Stimulated activated CD8-positive, alpha-beta memory T cell treated with anti-CD3 and anti-CD28 coated beads, Interleukin-12 subunit alpha, Interleukin-12 subunit beta, amount 100 ng/mL, for 24 hours (primary cell): ENCODE measurements around the gene CNGB1.

Experiments
- DNase-seq: peaks from one replicate; pipeline ENCODE4 v3.0.0-alpha.2; 2020; ENCODE audit errors: extremely low read depth

The CNGB1 gene

GRCh38 chr16:57972306-57972705, 1.4 kb upstream of the CNGB1 start:
- no peak for DNase-seq

- no peak for DNase-seq
Measured at GRCh38 chr16:57971848-57972247, 920 bp upstream of the CNGB1 start.

DNA sequence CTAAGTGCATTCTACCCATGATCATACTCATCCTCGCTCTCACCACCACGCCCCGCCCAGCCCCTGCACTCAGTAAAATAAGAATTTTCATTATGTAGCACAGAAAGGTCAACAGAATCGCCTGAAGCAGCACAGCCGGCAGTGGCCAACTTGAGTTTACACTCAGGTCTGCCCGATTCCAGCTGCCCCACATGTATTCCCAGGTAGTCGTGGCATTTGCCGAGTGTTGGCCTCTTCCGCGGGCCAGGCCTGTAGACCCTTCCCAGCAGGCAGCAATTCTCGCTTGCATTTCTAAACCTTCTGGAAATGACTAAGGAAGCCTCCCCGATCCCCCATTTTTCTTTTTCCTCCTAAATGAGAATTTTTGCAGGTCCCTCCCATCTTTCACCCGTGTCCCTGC, 609 bp downstream of the CNGB1 start:
- DNase-seq, result no peak

DNA sequence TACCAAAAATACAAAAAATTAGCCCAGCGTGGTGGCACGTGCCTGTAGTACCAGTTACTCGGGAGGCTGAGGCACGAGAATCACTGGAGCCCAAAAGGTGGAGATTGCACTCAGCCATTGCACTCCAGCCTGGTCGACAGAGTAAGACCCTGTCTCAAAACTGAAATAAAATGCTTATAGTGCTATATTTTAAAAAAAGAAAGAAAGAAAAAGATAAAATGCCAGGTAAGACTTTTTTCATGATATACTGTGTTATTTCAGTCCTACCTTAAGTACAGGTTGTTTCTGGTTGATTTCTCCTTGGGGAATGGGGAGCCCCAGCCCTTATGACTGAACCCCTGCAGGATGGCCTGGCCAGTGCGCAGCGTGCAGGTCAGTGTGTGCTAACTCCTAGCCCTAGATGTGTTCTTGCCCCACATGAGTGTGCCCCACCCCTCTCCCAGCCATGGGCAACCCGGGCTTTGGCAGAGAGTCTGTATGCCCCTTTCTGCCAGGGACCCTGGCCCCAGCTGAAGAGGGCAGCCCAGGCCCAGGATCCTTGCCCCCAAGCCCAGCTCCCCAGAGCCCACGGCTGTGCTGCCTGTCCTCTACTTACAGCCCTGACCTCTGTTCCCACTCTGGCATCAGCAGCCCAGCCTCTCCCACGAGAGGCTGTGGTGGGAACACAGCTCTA, 1.3 kb downstream of the CNGB1 start:
- DNase-seq, result no peak

GRCh38 chr16:57967916-57968315, 3.0 kb downstream of the CNGB1 start:
- no peak for DNase-seq

DNA sequence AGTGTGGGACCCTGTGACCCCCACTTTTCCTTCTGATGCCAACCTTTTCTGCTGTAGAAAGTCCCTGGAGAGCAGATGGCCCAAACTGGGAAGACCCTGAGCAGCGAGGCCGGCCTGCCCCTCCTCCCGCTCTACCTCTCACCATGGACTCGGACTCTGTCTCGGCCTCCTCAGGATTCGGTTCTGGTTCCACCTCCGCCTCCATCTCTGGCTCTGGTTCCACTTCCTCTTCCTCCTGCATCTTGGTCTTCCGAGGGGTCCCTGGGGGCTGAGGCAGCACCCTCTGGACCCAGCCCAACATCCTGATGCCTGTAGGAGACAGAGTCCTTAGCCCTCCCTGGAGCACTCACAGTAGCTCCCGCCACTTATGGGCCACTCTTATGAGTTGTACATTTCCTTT, 3.9 kb downstream of the CNGB1 start:
- no peak for DNase-seq

- no peak for DNase-seq
Measured at GRCh38 chr16:57966204-57966771, 4.6 kb downstream of the CNGB1 start.

- DNase-seq, result no peak
Measured at GRCh38 chr16:57964157-57964700, 6.7 kb downstream of the CNGB1 start.

DNA sequence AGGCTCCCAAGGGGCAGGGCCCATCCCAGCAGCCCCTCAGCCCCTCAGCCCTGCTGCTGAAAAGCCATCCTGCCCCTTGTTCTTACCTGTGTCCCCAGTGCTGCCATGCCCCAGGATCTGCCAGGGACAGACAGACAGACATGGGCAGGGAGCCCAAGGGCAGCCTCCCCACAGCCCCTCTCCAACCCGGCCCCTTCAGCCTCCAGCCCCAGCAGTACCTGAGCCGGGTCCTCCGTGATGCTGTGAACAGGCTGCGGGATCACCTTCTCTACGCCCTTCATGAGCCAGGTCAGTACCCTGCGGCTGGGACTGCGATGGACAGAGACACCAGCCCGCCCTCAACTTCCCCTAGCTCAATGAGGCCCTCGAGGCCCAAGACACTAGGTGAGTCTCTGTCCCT, 8.2 kb downstream of the CNGB1 start:
- no peak for DNase-seq

GRCh38 chr16:57962046-57962445, 8.9 kb downstream of the CNGB1 start:
- no peak for DNase-seq

GRCh38 chr16:57961538-57961937, 9.4 kb downstream of the CNGB1 start:
- no peak for DNase-seq

DNA sequence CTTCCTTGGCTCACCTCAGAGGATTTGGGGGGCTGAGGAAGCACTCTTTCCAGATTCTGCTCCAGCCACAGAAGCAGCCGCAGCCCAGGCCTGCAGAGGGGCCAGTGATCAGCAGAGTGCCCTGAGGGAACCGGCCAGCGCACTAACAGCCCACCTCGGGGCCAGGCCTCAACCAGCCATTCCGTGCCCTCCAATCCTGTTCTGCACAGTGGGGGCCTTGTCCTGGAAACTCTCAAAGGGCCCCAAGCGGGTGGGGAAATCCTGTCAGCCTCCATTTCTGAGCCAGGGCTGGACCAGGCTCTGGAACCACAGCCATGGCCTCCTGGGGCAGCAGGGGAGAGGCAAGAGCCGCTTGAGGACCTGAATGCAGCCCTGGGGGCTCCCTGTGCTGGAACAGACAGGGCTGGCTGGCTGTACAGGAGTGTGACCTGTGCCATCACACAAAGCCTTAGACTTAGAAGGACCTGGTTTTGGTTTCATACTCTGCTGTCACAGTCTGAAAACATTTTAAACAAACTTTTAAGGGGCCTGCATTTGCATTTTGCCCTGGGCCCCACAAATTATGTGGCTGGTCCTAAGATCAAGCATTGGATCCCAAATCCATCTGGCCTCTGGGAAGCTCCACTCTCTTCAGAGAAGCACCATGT, 10.0 kb downstream of the CNGB1 start:
- DNase-seq, result no peak

DNA sequence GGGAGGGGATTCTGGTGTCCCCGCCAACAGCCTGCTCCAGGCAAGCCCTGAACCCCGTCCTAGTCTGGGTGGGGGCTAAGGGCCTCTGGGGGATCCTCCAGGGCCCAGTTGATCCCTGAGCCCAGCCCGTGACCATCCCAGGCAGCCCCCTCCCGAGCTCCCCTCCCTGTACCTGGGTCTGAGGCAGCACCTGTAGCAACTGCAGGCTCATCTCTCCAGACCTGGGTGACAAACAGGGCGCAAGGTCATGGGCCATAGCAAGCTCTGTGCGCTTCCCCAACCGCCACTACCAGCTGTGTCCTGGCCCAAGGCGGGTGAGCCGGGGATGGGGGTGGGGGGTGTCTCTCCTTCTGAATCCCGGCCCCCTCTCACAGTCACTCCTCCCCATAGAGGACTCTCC, 10.6 kb downstream of the CNGB1 start:
- DNase-seq, result no peak

DNA sequence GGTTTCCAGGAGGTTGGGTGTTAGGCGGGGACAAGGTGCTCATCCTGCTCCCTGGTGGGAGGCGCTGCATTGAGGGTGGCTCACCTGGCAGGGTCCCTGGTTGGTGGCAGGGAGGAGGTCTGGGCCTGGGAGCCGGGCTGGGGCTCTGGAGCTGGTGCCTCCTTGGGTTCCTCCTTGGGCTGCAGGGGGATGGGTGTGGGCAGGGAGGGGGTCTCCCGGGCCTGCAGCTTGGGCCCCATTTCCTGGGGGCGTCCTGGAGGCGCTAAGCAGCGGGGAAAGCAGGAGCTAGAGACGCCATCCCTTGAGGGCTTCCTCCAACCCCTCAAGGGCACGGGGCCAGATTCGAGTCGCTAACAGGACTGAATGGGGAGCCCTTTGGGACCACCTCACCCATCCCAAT, 11.1 kb downstream of the CNGB1 start:
- DNase-seq, result no peak

DNA sequence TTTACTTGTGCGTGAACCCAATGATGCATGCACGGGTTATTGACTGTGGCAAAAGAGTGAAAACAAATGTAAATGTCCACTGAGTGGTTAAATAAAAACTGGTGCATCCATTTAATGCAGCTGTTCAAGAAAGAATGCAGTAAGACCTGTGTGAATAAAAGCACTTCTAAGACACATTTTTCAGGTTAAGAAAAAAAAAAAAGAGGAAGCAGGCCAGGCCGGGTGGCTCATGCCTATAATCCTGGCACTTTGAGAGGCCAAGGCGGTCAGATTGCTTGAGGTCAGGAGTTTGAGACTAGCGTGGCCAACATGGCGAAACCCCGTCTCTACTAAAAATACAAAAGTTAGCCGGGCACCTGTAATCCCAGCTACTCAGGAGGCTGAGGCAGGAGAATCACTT, 11.8 kb downstream of the CNGB1 start:
- no peak for DNase-seq

DNA sequence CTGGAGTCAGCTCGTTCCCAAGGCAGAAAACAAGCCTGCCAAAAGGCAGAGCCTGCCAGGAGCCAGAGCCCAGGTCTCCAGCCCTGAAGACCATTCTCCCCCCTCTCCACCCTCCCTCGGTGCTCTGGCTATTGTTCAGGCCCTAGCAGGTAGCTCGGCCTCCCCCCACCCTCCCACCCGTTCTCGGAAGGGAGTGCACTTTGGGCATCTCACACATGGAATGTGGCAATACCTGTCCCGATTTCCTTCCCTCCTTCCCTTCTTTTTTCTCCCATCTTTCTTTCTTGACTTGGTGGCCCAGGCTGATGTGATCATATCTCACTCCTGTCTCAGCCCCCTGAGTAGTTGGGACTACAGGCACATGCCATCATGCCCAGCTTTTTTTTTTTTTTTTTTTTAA, 12.4 kb downstream of the CNGB1 start:
- no peak for DNase-seq

GRCh38 chr16:57957673-57958392, 13.1 kb downstream of the CNGB1 start:
- DNase-seq, result no peak

GRCh38 chr16:57956924-57957672, 13.8 kb downstream of the CNGB1 start:
- no peak for DNase-seq

DNA sequence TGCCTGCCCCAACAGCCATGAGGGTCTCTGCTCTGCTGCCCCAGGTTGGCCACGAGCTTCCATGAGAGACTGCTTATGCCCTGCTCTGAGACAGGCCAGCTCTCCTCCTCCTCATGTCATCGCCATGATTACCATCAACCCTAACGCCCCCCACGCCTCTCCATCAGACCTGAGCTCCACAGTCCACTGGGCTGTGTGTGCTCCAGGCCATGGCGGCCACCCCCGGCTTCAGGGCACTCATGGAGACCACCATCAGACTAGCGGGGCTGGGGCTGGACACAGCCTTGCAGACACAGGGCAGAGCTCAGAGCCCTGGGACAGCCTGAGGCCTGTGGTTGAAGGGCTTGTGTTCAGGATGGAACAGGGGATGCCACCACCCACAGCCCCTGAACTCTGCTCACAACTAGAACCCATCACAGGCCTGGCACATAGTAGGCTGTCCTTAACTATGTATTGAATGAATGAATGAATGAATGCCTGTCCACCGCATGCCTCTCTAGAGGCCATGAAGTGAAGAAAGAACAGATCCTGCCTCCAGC, 14.6 kb downstream of the CNGB1 start:
- DNase-seq, result no peak

GRCh38 chr16:57955572-57956188, 15.2 kb downstream of the CNGB1 start:
- DNase-seq, result no peak

GRCh38 chr16:57953857-57954256, 17.1 kb downstream of the CNGB1 start:
- no peak for DNase-seq
